ENCODE data around the gene REST. TPM values are rescaled to one million over a fixed set of nuclear protein-coding genes. Genes with fewer than 3 reads are reported as not detected.
"Not testable (repeated sequence)": the region's sequence is repeated elsewhere in the genome, so short reads cannot be mapped to it uniquely, and the experiment has no call there.

REST gene
- total RNA-seq, 1 donor = 42.1 TPM

GRCh38 chr4:56892691-56893090, 15.0 kb upstream of the REST start:
- no peak overlapping the region for H3K4me3 ChIP-seq (ENCODE audit: low read depth, low read length)
- no peak for TF ChIP-seq CTCF (IDR thresholded peaks at IDR 0.05; ENCODE audit: insufficient read depth, low read length)
- no peak for DNase-seq (ENCODE audit: low read depth)

DNA sequence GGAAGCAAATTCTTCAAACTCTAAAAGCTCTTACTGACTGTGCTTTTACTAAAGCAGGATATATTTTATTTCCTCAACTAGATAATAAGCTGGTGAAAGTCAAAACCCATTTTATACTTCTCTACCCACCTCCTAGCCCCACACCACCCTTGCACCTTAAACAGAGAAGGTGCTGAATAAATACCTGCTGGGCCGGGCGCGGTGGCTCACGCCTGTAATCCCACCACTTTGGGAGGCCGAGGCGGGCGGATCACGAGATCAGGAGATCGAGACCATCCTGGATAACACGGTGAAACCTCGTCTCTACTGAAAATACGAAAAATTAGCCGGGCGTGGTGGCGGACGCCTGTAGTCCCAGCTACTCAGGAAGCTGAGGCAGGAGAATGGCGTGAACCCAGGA, 9.9 kb upstream of the REST start:
- DNase-seq (ENCODE audit: low read depth); H3K4me3 ChIP-seq (ENCODE audit: low read depth, low read length): not testable (repeated sequence)

GRCh38 chr4:56900186-56900585, 7.5 kb upstream of the REST start:
- H3K4me3 ChIP-seq (ENCODE audit: low read depth, low read length); DNase-seq (ENCODE audit: low read depth): not testable (repeated sequence)

- TF ChIP-seq CTCF (IDR thresholded peaks at IDR 0.05; ENCODE audit: insufficient read depth, low read length) = no peak
- DNase-seq (ENCODE audit: low read depth) = no peak
- no peak overlapping the region for H3K4me3 ChIP-seq (ENCODE audit: low read depth, low read length)
These were observed 5.0 kb upstream of the REST start for GRCh38 chr4:56902703-56903102.

- H3K4me3 ChIP-seq (ENCODE audit: low read depth, low read length) = no peak overlapping the region
- DNase-seq (ENCODE audit: low read depth) = no peak
- TF ChIP-seq CTCF (IDR thresholded peaks at IDR 0.05; ENCODE audit: insufficient read depth, low read length) = no peak
These were observed 1.9 kb upstream of the REST start for GRCh38 chr4:56905796-56906195.

DNA sequence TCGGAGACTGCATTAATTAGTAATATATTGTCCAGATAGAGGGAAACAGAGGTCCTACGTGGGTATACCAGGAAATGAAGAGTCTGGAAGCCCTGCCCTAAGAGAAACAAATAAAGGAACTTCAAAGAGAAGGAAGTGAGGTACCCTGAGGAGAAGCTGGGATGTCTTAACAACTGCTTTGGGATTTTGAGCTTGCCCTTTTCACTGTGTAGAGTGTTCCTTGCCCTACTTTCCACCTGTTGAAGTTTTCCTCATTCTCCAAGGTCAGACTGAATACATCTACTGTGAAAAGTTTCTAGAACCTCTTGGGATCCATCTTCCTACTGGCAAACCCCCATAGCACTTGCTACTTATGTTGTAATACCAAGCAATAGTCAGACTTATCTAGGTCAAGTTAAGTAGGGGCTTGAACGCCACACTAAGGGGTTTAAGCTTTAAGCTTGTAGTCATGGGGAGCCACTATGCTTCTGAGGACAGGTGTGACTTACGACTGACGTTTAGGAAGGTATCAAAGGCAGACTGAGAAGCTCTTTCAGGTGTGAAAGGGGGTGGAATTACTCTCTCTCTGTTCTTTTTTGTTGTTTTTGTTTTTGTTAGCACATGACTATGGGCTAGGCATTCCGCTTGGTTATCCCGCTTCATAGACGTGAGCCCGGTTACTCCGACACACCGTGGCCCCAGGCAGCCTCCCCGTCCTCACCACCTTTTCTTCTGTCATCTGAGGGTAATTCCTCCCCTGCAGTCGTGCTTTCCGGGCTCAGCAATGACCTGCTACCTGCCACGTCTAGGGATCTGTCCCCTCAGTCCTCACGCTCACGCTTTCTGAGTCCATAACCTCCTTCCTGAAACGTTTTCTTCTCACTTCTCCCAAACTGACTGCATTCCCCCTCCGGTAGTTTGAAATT, 959 bp upstream of the REST start:
- TF ChIP-seq CTCF (IDR thresholded peaks at IDR 0.05; ENCODE audit: insufficient read depth, low read length) = no peak
- H3K4me3 ChIP-seq (ENCODE audit: low read depth, low read length) = no peak overlapping the region
- DNase-seq (ENCODE audit: low read depth) = peak; percentile 6

GRCh38 chr4:56908206-56909085, 746 bp downstream of the REST start:
- peak; percentile 46 for DNase-seq (ENCODE audit: low read depth)
- peak overlapping the region; percentile 90 for H3K4me3 ChIP-seq (ENCODE audit: low read depth, low read length)
- no peak for TF ChIP-seq CTCF (IDR thresholded peaks at IDR 0.05; ENCODE audit: insufficient read depth, low read length)
